HG02623 (cell line): ENCODE measurements around the gene XRN1.

ENCODE experiments used
- ATAC-seq: cut with Tn5 transposase; IDR thresholded peaks from one replicate; pipeline ENCODE4 v1.9.1; 2021; ENCODE audit warnings: moderate library complexity; ENCODE audit not compliant: unreplicated experiment

Gene XRN1

GRCh38 chr3:142275856-142276255 lies 172.0 kb downstream of the XRN1 start:
- ATAC-seq: no peak

GRCh38 chr3:142274908-142275307 lies 172.9 kb downstream of the XRN1 start:
- ATAC-seq: no peak

- ATAC-seq: no peak
These were observed 174.3 kb downstream of the XRN1 start for GRCh38 chr3:142273501-142273900.

DNA sequence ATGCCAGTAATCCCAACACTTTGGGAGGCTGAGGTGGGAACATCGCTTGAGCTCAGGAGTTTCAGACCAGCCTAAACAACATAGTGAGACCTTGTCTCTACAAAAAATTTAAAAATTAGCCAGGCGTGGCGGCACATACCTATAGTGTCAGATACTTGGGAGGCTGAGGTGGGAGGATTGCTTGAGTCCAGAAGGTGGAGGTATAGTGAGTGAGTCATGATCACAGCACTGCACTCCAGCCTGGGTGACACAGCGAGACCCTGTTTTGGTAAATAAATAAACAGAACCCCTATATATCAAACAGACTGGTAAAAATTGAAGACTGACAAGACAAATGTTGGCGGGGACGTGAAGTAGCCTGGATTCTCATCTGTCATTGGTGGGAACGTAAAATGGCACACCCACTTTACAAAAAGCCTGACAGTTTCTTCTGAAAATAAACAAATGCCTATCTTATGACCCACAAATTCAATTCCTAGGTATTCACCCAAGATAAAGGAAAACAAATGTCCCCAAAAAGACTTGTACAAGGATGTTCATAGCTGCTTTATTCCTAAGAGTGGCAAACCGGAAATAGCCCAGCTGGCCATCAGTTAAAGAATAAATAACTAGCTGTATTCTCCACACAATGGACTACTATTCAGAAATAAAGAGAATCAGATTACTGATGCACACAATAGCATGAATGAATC lies 175.5 kb downstream of the XRN1 start:
- ATAC-seq: no peak

GRCh38 chr3:142270407-142270806 lies 177.4 kb downstream of the XRN1 start:
- ATAC-seq: no peak

- ATAC-seq: no peak
These were observed 178.1 kb downstream of the XRN1 start for GRCh38 chr3:142269767-142270166.

GRCh38 chr3:142268426-142268825 lies 179.4 kb downstream of the XRN1 start:
- ATAC-seq: no peak

GRCh38 chr3:142267269-142267668 lies 180.6 kb downstream of the XRN1 start:
- no peak for ATAC-seq

GRCh38 chr3:142263112-142263511 lies 184.7 kb downstream of the XRN1 start:
- no peak for ATAC-seq

DNA sequence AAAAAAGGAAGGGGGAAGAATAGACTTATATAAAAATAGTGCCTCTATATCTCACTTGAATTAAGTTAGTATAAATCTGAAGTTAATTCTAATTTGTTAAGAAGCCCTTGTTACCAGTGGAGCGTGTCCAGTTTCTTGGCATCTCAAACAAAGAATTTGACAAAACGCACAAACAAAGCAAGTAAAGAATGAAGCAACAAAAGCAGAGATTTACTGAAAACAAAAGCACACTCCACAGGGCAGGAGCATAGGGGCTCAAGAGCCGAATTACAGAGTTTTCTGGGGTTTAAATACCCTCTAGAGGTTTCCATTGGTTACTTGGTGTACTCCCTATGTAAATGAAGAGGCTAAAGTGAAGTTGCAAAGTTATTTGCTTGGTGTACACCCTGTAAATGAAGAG lies 188.5 kb downstream of the XRN1 start:
- ATAC-seq: no peak

- ATAC-seq: no peak
These were observed 191.0 kb downstream of the XRN1 start for GRCh38 chr3:142256712-142257333.
